GM04504 (cell line): ENCODE data around the gene MUSTN1.
A peak's percentile ranks its signal among the peaks of the same experiment; 100 is the strongest.

Experiments used
- DNase-seq: peaks from one replicate; pipeline ENCODE4 v3.0.0-alpha.2; 2012; ENCODE audit warnings: low read depth

Gene MUSTN1

DNA sequence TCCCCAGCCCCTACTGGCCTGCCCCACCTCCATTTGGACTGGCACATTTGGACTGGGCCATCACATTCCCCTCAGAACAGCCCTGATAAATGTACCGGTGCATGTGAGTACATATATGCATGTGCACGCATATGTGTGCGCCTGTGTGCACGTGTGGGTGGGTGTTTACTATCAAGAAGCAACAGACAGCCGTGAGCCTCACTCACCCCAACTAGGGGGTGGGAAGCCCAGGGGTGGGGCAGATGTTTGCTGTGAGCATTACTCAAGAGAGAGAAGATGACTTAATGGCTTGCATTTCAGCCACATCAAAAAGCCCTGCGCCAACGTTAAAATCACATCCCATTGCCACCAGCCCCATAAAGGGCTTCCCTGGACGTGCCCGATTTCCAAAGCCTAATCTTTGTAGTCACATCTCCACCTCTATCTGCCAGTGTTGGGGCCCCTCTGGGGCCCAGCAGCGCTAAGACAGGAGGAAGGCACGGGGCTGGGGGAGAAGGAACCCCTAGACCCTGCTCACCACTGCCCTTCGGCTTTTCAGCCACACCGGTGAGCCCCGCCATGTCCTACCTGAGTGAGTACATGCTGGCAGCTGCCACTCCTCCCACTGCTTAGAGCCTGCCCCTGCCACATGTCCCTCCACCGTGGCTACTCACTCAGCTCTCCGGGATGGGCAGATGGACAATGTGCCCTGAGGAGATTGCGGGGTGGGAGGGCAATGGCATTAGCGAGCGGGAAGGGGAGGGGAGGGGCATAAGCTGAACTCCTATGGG is 29.4 kb downstream of the MUSTN1 start:
- DNase-seq = no peak

DNA sequence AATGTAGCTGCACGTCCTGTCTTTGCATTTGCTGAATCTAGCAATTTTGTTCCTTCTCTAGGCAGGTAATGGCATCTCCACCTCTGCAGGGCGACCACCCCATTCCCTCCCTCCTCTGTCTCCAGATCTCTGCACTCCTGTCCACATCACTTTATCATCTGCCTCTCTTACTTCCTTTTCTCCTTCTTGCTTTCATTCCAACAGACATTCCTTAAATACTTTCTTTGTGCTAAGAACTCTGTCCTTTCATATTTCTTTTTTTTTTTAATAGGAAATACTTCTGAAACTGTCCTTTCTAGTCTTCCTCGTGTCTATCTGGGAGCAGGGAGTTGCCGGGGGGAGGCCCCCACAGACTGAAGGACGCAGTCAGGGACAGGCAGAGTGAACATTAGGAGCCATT is 33.0 kb downstream of the MUSTN1 start:
- DNase-seq = no peak

DNA sequence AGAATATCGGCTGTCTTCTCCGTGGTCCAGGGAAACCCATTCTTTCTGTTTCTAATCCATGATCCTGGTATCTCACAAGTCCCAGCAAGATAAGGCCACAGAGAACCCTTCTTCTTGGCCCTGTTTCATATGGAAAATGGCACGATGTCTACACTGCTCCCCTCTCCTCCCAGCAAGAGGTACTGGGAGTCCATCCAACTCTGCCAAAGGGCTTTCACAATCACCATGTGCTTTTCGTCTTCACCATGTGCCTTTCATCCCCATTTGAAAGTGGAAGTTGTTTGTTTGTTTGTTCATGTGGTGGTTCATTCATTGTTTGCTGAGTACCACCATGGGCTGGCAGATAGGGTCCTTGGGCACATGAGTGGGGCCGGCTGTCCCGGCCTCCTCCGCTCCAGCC is 34.7 kb downstream of the MUSTN1 start:
- no peak for DNase-seq

DNA sequence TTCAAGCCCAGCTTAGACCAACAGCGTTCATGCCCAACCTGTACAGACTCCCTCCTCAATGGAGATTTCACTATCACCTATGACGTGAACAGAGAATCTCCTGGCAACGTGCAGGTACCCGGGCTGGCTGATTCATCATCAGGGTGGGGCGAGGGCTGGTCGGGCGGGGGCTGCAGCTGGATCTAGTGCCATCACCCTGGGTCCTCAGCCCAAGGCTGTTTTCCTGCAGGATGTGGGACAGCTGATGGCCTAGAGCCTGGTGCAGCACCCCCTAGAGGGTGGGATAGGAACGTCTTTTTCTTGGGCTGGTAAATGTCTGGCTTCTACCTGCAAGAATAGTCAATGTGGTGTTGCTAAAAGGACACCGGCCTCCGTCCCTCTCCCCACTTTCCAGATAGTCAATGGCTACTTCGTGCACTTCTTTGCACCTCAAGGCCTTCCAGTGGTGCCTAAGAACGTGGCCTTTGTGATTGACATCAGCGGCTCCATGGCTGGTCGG is 35.8 kb downstream of the MUSTN1 start:
- no peak for DNase-seq

DNA sequence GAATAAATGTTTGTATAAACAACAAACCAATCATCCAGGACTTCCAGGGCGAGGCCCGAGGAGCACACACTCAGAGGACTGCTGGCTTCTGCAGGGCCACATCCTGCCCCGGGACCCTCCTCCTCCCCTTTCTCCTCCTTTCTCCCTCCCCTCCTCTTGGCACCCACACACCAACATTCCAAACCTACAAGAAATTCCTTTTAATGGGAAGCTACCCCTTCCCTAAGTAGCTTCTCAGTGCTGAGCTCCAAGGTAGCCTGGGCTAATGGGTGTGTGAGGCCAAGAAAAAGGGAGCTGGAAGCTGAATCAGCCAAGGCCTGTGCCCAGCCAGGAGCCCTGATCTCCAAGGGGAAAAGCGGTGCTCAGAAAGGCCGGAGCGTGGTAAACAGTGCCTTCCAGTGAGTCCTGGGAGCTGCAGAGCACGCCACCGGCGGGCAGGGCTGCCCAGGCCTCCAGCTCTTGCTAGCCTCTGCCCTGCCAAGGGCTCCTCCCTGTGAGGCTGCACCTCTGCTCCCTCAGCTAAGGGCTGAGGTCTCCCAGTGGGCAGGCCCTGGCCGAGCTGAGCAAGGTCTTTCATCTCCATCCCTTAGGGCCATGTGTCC is 36.3 kb downstream of the MUSTN1 start:
- no peak for DNase-seq

DNA sequence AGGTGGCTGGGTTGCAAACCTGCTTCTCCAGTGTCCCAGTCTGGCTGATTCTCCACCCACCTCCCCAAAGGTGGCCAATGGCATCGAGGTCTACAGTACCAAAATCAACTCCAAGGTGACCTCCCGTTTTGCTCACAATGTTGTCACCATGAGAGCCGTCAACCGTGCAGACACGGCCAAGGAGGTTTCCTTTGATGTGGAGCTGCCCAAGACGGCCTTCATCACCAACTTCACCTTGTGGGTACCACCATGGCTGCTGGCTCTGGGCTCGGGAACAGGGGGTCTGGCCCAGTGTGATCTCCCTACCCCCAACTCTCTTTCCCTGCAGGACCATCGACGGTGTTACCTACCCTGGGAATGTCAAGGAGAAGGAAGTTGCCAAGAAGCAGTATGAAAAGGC is 38.4 kb downstream of the MUSTN1 start:
- DNase-seq = no peak

DNA sequence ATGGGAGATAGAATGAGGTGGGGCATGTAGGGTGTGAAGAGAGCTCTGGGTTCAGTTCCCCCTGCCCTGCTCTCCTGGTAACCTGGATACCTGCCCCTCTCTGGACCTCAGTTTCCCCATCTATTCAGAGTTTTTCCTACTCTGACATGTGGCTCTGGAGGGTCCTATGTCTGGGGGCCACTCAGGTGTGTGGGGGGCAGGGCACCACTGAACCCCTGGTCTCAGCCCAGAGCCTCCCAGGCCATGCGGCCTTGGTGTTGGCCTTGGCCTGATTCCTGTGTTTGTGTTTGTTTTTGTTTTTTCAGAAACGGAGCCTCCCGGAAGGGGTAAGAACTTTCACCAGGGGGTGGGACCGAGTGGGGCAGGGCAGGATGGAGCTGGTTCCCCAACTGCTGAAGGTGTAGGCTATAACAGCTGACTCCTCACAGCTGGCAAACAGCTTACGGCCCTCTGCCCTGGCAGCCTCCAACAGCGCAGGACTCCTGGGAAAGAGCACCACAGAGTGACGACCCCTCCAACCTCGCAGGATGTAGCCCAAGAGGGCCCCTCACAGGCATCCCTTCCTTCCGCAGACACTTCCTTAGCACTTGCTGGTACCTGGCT is 39.4 kb downstream of the MUSTN1 start:
- DNase-seq = no peak

DNA sequence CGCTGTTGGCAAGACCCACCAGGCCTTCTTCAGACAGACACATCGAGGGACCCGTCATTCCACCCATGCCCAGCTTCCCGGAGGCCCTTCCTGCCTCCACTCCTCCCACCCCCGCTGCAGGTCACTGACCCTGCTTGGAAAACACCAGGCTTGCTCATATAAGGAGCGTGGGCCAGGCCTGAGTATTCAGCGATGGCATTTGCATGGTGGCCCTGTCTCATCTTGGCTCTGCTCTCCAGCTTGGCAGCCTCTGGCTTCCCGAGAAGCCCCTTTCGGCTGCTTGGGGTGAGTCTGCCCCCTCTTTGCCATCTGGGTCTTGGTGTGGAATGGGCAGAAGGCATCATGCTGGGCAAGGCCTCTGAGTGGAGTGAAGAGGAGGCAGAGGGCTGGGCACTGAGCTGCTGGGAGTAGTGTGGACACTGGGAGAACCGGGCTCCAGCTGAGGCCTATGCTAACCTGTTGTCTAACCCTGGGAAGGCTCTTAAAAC is 40.2 kb downstream of the MUSTN1 start, which contains the start of gene ITIH3:
TSS of gene ITIH3 (plus strand) at position 185 of the 488 bp plus-strand sequence. CDS start at position 193, 8 bp downstream.
- DNase-seq = no peak

DNA sequence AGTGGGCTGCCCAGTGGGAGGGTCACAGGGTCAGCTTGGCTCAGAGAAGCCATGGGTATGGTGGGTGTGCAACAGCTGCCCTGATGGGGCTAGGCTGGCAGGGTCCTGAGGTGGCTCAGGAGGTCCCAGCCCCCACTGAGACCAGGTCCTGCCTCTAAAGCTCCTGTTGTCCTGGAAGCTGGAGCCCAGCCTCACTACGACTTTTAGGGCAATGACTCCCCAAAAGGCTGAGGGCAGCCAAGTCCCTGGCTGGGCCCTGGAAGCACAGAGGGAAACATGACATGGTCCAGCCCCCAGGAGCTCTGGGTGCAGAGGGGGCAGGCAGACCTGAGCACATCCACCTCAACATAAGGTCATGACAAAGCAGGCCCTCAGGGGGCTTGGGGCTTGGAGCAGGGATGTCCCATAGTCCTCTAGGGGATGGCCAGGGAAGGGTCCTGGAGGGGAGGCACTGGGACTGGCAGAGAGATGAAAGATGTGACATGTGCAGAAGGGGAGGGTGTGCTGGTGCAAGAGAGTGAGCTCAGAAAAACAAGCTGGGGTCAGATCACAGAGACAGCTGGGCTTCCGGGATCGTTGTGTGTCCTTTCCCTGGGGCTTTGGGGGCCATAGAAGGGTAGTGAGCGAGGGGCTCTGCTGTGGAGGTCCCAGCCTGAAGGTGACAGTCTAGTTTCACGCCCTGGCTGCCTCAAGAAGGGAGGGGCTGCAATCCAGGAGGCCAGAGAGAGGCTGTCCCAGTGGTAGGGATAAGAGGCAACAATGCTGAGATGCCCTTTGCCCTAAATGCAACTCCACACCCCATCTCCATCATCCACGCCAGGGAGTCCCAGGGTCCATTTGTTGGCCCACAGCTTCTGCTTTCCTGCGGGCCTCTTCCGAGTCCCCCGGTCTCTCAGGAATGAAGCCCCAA is 40.9 kb downstream of the MUSTN1 start:
- no peak for DNase-seq

DNA sequence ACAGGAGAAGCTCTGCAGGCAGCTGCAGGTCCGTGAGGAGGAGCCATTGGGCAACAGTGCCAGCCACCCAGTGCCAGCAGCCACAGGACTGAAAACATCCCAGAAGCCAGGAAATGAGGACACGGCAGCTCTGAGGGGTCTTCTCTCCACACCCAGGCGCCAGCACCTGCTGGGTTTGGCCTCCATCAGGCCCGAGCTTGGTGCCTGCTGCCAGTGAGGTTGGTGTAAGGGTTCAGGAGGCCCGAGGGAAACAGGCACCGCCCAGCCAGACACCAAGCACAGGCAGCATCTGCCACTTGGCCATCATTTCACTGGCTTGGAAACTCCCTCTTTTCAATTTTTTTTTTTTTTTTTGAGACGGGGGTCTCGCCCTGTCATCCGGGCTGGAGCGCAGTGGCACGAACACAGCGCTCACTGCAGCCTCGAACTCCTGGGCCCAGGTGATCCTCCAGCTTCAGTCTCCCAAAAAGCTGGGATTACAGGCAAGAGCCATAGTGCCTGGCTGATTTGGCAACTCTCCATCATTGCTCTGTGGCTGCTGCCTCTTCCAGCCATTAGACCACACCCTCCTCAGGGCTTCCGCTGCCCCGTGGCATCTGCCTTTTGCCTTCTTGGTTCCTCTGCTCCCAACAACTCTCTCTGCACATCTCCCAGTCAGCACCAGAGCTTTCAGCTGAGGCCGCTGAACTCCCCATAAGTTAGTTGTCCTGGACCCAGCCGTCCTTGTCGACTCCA is 41.7 kb downstream of the MUSTN1 start:
- DNase-seq = peak; percentile 19

DNA sequence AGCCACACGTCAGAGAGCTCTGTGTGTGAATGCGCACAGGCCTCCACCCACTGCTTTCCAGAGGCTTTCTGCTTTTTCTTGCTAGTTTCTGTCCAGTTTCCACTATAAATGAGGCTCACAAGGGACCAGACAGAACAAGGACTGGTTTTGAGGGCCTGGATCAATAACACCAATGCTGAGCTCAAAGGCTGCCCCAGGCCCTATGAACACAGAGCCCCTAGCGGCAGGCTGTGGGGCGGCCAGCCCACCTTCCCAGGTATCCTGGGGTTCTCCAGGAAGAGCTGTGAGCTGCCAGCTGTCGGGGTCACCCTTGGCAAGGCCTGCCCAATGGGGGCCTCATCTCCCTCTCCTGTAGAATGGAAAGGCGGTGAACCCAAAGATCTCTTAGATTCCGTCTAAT is 42.4 kb downstream of the MUSTN1 start:
- DNase-seq = no peak

DNA sequence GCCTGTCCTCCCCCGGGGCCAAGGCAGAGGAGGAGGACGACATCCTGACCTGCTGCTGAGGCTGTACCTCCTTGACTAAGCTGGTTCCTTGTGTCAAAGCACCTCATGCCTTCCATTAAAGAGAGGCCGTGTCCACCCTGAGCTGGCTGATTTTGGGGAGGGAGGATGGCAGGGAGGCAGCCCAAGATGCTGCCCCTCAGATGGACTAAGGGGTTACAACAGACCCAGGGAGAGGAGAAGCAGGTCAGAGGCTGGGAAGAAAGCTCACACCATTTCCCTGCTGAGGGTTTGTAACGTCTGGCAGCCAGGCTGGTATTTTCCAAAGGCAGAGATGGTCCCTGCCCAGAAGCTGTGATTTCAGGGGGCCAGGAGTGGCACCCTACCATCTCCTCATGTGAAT is 42.9 kb downstream of the MUSTN1 start:
- DNase-seq = no peak

DNA sequence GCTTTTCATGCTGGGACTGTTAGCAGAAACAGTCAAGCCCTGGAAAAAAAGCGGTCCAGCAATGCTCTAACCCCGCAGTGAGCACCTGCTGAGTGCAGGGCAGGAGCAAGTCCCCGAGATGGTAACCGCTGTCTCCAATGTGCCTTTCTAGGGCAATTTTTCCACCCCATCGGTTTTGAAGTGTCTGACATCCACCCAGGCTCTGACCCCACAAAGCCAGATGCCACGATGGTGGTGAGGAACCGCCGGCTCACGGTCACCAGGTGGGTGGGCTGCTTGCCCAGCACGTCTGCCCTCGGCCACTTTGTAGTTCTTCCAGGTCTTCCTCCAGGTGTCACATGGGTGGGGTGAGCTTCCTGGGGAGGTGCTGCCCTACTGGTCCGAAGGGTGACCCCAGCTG is 43.5 kb downstream of the MUSTN1 start:
- DNase-seq = no peak

DNA sequence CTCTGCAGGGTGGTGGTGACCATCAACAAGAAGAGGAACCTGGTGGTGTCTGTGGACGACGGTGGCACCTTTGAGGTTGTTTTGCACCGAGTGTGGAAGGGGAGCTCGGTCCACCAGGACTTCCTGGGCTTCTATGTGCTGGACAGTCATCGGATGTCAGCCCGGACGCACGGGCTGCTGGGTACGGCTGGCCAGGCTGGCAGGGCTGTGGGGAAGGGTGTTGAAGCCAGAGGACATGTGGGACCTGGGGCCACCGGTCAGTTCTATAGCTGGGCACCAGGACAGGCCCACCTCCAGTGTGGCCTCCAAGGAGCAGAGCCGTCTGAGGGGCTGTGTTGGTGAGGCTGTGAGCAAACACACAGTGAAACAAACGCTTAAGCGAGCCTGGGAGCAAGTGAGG is 44.1 kb downstream of the MUSTN1 start:
- DNase-seq = no peak

DNA sequence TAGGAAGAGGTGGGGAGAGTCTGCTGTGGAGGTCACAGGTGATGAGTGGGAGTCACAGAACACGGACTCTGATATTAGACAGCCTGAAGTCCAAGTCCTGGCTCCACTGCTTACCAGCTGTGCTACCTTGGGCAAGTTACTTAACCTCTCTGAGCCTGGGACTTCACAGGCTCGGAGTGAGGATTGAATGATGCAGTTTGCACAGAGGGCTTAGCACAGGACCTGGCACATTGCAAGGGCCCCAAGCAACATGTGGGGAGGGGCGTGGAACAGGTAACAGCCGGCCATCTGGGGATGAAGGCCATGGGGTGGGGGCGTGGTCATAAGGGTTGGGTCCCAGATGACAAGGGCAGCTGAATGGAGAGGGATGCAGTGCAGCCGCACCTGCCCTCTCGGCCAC is 44.5 kb downstream of the MUSTN1 start:
- DNase-seq = no peak

DNA sequence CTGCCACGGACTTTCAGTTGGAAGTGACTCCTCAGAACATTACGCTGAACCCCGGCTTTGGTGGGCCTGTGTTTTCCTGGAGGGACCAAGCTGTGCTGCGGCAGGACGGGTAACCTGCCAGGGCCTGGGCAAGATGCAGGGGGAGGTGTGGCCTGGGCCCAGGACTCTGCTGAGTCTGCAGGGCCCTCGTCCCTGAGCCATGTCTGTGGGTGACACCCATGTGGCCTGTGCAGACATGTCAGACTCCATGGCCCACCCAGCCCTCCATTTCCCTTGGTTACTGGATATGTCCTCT is 45.1 kb downstream of the MUSTN1 start:
- no peak for DNase-seq

DNA sequence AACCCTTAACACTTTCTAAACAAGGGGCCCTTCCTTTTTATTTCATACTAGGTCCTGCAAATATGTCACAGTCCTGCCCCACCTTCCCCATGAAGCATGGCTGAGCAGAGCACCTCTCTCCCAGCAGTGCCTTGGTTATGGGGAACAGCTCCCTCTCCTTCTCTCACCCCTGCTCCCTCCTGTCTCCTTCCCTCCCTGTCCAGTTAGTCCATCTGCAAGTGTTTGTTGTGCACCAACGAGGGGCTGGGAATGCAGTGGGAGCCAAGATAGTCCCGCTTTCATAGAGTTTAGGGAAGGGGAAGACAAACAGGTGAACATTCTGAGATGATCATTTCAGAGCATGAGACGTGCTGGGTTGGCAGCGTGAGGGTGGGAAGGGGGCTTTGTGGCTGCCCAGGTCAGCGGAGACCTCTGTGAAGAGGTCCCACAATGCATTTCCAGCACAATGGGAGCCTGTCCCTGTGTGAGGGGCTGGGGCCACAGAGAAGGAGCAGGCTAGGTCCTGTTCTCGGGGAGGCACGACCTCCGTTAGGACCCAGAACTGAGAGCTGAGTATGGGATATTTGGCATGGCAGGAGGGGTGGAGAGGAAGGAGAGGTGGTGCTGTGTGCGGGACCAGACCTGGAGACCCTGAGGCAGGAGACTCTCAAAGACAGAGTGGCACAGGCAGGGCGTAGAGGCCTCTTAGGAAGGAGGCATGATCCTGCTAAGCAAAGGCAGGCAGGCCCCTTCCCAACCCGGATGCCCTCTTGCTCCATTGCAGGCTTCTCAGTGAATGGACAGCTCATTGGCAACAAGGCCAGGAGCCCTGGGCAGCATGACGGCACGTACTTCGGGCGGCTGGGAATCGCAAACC is 45.7 kb downstream of the MUSTN1 start:
- DNase-seq = no peak

DNA sequence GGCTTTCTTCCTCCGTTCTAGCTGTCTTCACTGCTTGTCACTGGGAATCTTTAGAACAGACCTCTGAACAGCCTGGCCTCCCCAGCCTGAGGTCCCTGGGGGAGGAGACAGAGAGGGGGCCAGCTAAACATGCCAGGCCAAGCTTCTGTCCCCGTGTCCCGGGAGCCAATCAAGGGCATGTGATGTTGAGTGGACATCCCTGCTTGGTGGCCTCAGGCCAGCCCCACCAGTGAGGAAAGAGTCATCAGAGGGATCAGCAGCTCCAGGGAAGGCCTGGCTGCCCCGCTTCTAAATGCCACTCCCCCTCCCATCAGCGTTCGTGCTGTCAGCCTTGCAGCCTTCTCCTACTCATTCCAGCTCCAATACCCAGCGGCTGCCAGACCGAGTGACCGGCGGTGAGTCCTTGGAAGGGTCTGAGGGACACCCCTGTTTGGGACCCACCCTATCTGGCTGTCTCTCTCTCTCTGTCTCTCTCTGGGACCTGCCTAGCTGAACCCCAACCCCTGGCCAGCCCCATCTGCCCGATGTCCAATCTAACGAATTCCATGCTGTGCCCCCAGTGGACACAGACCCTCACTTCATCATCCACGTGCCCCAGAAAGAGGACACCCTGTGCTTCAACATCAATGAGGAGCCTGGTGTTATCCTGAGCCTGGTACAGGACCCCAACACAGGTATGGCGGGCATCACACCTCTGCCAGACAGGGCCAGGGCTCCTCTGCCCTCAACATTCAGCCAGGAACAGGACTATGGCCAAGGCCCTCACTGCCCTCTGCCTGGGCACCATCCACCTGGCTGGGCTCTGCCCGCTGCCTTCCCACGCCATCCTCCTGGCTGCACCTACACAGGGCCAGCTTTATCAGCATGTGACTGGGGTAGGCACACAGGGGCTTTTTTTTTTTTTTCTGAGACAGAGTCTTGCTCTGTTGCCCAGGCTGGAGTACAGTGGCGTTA is 46.9 kb downstream of the MUSTN1 start:
- DNase-seq = no peak

DNA sequence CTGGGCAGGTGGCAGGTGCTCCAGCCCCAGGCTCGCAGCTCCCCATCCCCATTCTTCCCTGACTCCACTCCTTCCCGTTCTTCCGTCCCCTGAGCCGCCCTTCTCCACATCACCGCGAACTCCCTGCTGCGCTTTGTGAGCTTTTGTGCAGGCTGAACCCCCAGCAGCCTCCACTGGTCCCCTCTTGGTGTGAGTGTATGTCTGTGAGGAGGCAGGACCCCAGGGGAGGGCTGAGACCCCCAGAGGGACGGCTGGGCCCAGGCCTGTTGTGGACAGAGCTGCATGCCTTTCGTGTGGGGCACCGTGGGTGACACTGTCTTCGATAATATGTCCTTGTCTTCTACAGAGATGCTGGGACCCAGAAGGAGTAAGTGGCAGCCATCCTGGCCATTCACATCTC is 47.6 kb downstream of the MUSTN1 start:
- DNase-seq = no peak
